PC-3 (cell line): ENCODE results near the gene BRPF1. TPM values are rescaled to one million over a fixed set of nuclear protein-coding genes. Genes with fewer than 3 reads are reported as not detected.

Experiments
- ATAC-seq: fragments of 200-7000 bp; cut with Tn5 transposase; 2 replicates; pipeline ENCODE4 v1.9.1; 2020; ENCODE audit warnings: mild to moderate bottlenecking, moderate library complexity
- BruUV-seq: library from RNA; stranded (reverse); fragments of 400-500 nt; replicated peaks from 2 replicates; lab custom pipeline; 2021; lab: Mats Ljungman, UMichigan
- CTCF ChIA-PET: fragments of 300-600 bp; sonication (Branson Sonifier 250); formaldehyde crosslinking; loops from one replicate; lab custom pipeline; 2022; ENCODE audit warnings: antibody characterized with exemption; lab: Charles Lee
- POLR2A ChIA-PET: fragments of 300-600 bp; sonication (Branson Sonifier 250); formaldehyde crosslinking; loops from one replicate; lab custom pipeline; 2022; ENCODE audit warnings: antibody characterized with exemption; ENCODE audit not compliant: unreplicated experiment; lab: Charles Lee
- DNase-seq: peaks from one replicate; pipeline ENCODE4 v3.0.0-alpha.2; 2015
- H2AFZ ChIP-seq: fragments of 300-600 bp; sonication (generic); 2 replicates; pipeline ENCODE4 v1.6.0; 2016; ENCODE audit warnings: antibody characterized with exemption, low read length
- H3F3A ChIP-seq: fragments of 300-600 bp; sonication (generic); one replicate; pipeline ENCODE4 v1.6.0; 2017; ENCODE audit warnings: antibody characterized with exemption, low read length, control low read depth, mild to moderate bottlenecking; ENCODE audit not compliant: unreplicated experiment
- H3K27ac ChIP-seq: fragments of 300-600 bp; sonication (generic); 2 replicates; pipeline ENCODE4 v1.5.1; 2016; ENCODE audit warnings: mild to moderate bottlenecking, low read length
- H3K27me3 ChIP-seq: fragments of 300-600 bp; sonication (generic); 2 replicates; pipeline ENCODE4 v1.6.1; 2016; ENCODE audit warnings: low read length, mixed read lengths
- H3K36me3 ChIP-seq: fragments of 300-600 bp; sonication (generic); 2 replicates; pipeline ENCODE4 v1.6.1; 2016; ENCODE audit warnings: low read depth, mixed run types, low read length, mixed read lengths
- H3K4me1 ChIP-seq: fragments of 300-600 bp; sonication (generic); 2 replicates; pipeline ENCODE4 v1.5.1; 2016; ENCODE audit warnings: low read length; ENCODE audit not compliant: insufficient read depth
- H3K4me2 ChIP-seq: fragments of 300-600 bp; sonication (generic); 2 replicates; pipeline ENCODE4 v1.6.0; 2016; ENCODE audit warnings: low read length
- H3K4me3 ChIP-seq: fragments of 300-600 bp; sonication (generic); 2 replicates; pipeline ENCODE4 v1.5.1; 2016; ENCODE audit warnings: mild to moderate bottlenecking, low read length, mixed read lengths
- H3K79me2 ChIP-seq: fragments of 300-600 bp; sonication (generic); 2 replicates; pipeline ENCODE4 v1.6.1; 2017; ENCODE audit warnings: low read length, mixed read lengths
- H3K9ac ChIP-seq: fragments of 300-600 bp; sonication (generic); 2 replicates; pipeline ENCODE4 v1.6.0; 2016; ENCODE audit warnings: mild to moderate bottlenecking, low read length
- H3K9me2 ChIP-seq: fragments of 300-600 bp; sonication (generic); replicated peaks from 2 replicates; pipeline ENCODE4 v1.6.1; 2016; ENCODE audit warnings: mixed run types, low read length, mixed read lengths
- H3K9me3 ChIP-seq: fragments of 300-600 bp; sonication (generic); 2 replicates; pipeline ENCODE4 v1.6.1; 2016; ENCODE audit warnings: low read length, mixed read lengths
- H4K20me1 ChIP-seq: fragments of 300-600 bp; sonication (generic); 2 replicates; pipeline ENCODE4 v1.6.1; 2016; ENCODE audit warnings: low read length, mixed read lengths
- CTCF ChIP-seq: fragments of 300-600 bp; sonication (generic); conservative IDR thresholded peaks from 2 replicates; pipeline ENCODE4 v1.5.1; 2017; ENCODE audit warnings: antibody characterized with exemption, low read depth, mild to moderate bottlenecking, low read length
- EZH2 ChIP-seq: fragments of 300-600 bp; sonication (generic); IDR thresholded peaks from one replicate; pipeline ENCODE4 v1.6.1; 2017; ENCODE audit warnings: antibody characterized with exemption, mild to moderate bottlenecking, low read length; ENCODE audit not compliant: unreplicated experiment
- EZH2phosphoT487 ChIP-seq: fragments of 300-600 bp; sonication (generic); IDR thresholded peaks from 2 replicates; pipeline ENCODE4 v1.6.1; 2018; ENCODE audit warnings: mild to moderate bottlenecking, antibody characterized with exemption, low read length, borderline replicate concordance
- intact Hi-C: fragments of 100-400 bp; cut with micrococcal nuclease; formaldehyde crosslinking; loops from 2 replicates; pipeline ENCODE4 v1.9.0; 2023
- total RNA-seq: library from RNA; depleted of rRNA; stranded (reverse); fragments of >200 nt; gene quantifications from 2 replicates; pipeline ENCODE4 v1.2.3, GENCODE V29; 2014

The BRPF1 gene
- total RNA-seq, 1 experiment from 2014 or later, result 27.0 TPM

DNA sequence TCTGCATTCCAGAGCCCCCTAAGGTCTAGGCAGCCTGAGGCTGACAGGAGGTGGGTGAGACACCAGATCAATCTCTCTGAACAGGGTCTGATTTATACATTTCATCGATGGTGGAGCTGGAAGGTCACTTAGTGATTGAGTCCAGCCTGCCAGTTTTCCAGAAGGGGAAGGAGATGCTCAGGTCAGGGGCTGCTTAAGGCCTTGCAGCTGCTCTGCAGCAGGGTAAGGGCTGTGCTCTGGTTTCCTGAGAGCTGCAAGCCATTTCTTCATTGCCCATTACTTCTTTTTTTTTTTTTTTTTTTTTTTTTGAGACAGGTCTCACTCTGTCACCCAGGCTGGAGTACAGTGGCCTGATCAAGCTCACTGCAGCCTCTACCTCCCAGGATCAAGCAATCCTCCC, 50.0 kb downstream of the BRPF1 start:
- ChIA-PET CTCF (no interaction called here), POLR2A (interaction anchor here (0.6 to 1.0 kb wide), 2 partner anchors 11 to 165 kb away, joined by 4 to 12 read pairs; partner anchors contain the start of gene ARPC4)
- intact Hi-C loops, result no loop called here
- Histone ChIP-seq H3K4me1 (no peaks in the 10 kb centered on the region), H2AFZ (no peak overlapping the region), H3K36me3 (0 out of 2 replicates have a peak, but pooled peaks cover 4% of the 10 kb centered on the region), H3K4me2 (no peak overlapping the region), H3K27me3 (no peaks in the 10 kb centered on the region), H3F3A (no peaks in the 10 kb centered on the region), H4K20me1 (no peaks in the 10 kb centered on the region), H3K27ac (no peak overlapping the region), H3K9ac (no peak overlapping the region), H3K9me2 (no peaks in the 10 kb centered on the region), H3K9me3 (no peaks in the 10 kb centered on the region), H3K79me2 (no peaks in the 10 kb centered on the region), H3K4me3 (no peak overlapping the region)
- no TSS peak for BruUV-seq
- ATAC-seq, result no peak
- TF ChIP-seq EZH2phosphoT487 (no peak), EZH2 (no peak), CTCF (no peak)
- no peak for DNase-seq

- H3K79me2 ChIP-seq, result no peaks in the 10 kb centered on the region
- no peak overlapping the region for H3K4me3 ChIP-seq
- H3K27me3 ChIP-seq, result no peaks in the 10 kb centered on the region
- H3K9me2 ChIP-seq, result no peaks in the 10 kb centered on the region
- ChIA-PET CTCF (no interaction called here), POLR2A (interaction anchor here (0.6 to 1.0 kb wide), 2 partner anchors 11 to 164 kb away, joined by 4 to 12 read pairs; partner anchors contain the start of gene ARPC4)
- no peaks in the 10 kb centered on the region for H4K20me1 ChIP-seq
- DNase-seq (no peak), ATAC-seq (no peak)
- no peak overlapping the region for H2AFZ ChIP-seq
- no peak overlapping the region for H3K4me2 ChIP-seq
- no peak overlapping the region for H3K9ac ChIP-seq
- H3K27ac ChIP-seq, result no peak overlapping the region
- TF ChIP-seq EZH2phosphoT487 (no peak), EZH2 (no peak), CTCF (no peak)
- peaks cover 9% of the 10 kb centered on the region; the same call in 1 of the 2 replicates for H3K36me3 ChIP-seq
- intact Hi-C loops, result no loop called here
- H3F3A ChIP-seq, result no peaks in the 10 kb centered on the region
- H3K9me3 ChIP-seq, result no peaks in the 10 kb centered on the region
- no TSS peak for BruUV-seq
- H3K4me1 ChIP-seq, result no peaks in the 10 kb centered on the region
Measured at GRCh38 chr3:9781978-9782603, 50.6 kb downstream of the BRPF1 start.

DNA sequence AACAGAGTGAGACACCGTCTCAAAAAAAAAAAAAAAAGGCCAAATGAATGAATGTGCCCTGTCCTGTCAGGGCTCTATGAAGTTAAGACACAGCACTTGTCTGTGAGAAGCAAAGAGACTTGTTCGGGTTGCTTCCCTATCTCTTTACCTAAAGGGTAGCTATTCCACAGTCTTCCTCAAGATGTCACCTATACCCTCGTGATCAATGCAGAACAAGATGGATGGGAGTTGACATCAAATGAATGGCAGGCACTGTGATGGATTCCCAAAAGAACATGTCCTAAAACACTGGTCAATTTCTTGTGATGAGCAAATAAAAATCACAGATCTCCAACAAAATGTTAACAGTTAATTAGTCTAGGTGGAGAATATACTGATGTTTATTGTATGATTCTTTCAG, 51.2 kb downstream of the BRPF1 start:
- no peaks in the 10 kb centered on the region for H4K20me1 ChIP-seq
- no peaks in the 10 kb centered on the region for H3K4me1 ChIP-seq
- no peak overlapping the region for H2AFZ ChIP-seq
- CTCF ChIA-PET, result interaction anchor here (0.7 kb wide), 1 partner anchor 131 kb away, joined by 5 read pairs; no protein-coding TSS in a partner anchor
- H3K9ac ChIP-seq, result no peak overlapping the region
- intact Hi-C loops, result no loop called here
- DNase-seq (peak; percentile 35), ATAC-seq (peak; percentile 59)
- H3K36me3 ChIP-seq, result peaks cover 10% of the 10 kb centered on the region; the same call in 1 of the 2 replicates
- H3K79me2 ChIP-seq, result no peaks in the 10 kb centered on the region
- no peak overlapping the region for H3K27ac ChIP-seq
- H3K4me3 ChIP-seq, result no peak overlapping the region
- H3K9me2 ChIP-seq, result no peaks in the 10 kb centered on the region
- BruUV-seq, result no TSS peak
- no peaks in the 10 kb centered on the region for H3F3A ChIP-seq
- peak; percentile 53 for TF ChIP-seq CTCF
- no peak for TF ChIP-seq EZH2phosphoT487
- no peaks in the 10 kb centered on the region for H3K9me3 ChIP-seq
- no peak overlapping the region for H3K4me2 ChIP-seq
- H3K27me3 ChIP-seq, result no peaks in the 10 kb centered on the region
- POLR2A ChIA-PET, result no interaction called here
